GM13976 (cell line): ENCODE measurements around the gene SWSAP1.

Experiments
- DNase-seq: peaks from one replicate; pipeline ENCODE4 v3.0.0; 2012; ENCODE audit warnings: low spot score
- CTCF ChIP-seq: IDR thresholded peaks from 2 replicates; pipeline ENCODE4 v1.5.1; 2012; ENCODE audit warnings: borderline replicate concordance, mild to moderate bottlenecking; ENCODE audit not compliant: insufficient read depth; ENCODE audit errors: extremely low read depth, missing control alignments, control extremely low read depth
- in situ Hi-C: fragments of 300-500 bp; cut with MboI; formaldehyde crosslinking; loops from one replicate; pipeline ENCODE4 v1.12.0; 2022; ENCODE audit warnings: low sequenced_read_pairs, mixed read lengths, inconsistent platforms; ENCODE audit not compliant: unreplicated experiment

SWSAP1 gene

GRCh38 chr19:11355160-11356073 lies 19.0 kb upstream of the SWSAP1 start, which contains the start of gene PLPPR2:
PLPPR2 (plus strand) TSS chr19:11355432; CDS start chr19:11357674, 2,242 bp downstream.
- TF ChIP-seq CTCF = no peak
- DNase-seq = peak; percentile 91
- in situ Hi-C loops = no loop called here

DNA sequence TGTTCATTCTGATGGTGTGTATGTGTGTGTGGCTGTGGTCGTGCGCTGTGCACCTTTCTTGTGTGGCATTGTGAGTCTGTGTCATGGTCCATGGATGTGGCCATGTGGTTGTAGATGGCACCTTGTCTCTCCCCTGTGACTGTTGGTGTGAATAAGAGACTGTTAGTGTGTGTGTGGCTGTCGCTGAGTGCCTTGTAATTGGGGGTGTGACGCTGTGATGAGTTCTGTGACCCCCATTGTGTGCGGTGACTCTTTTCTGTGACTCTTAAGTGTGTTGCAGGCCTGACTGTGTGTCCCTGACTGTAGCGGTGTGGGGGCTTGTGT lies 18.4 kb upstream of the SWSAP1 start:
- in situ Hi-C loops = no loop called here
- TF ChIP-seq CTCF = no peak

GRCh38 chr19:11356676-11357550 lies 17.6 kb upstream of the SWSAP1 start:
- in situ Hi-C loops = no loop called here
- DNase-seq = no peak
- TF ChIP-seq CTCF = no peak

More for the DNA sequence above, 18.4 kb upstream of the SWSAP1 start:
- DNase-seq = no peak

- no peak for DNase-seq
- in situ Hi-C loops = no loop called here
- no peak for TF ChIP-seq CTCF
These were observed 15.0 kb upstream of the SWSAP1 start for GRCh38 chr19:11359421-11359820.

DNA sequence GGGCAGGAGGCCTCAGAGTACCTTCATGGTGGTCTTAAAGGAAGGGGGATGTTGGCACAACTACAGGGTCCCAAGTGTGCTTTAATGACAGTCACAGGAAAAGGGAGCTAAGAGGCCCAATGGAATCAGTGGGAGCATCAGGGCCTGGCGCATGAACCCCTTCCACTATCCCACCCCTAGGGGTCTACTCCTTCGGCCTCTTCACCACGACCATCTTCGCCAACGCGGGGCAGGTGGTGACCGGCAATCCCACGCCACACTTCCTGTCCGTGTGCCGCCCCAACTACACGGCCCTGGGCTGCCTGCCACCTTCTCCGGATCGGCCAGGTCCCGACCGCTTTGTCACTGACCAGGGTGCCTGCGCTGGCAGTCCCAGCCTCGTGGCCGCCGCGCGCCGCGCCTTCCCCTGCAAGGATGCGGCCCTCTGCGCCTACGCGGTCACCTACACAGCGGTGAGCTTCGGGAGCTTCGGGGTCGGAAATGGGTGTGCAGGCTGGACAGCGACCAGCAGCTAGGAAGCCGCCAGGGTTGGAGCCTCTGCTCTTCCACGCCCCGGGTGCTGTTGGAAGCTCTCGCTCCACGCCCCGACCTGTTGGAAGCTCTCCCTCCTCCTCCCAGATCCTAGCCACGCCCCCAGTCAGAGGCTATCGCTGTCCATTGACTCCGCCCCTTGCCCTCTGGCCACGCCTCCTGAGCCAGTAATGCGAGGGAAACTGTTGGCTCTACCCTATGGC lies 13.3 kb upstream of the SWSAP1 start:
- no peak for DNase-seq
- in situ Hi-C loops = no loop called here
- TF ChIP-seq CTCF = no peak
